Stimulated activated CD4-positive, alpha-beta T cell treated with anti-CD3 and anti-CD28 coated beads, Interleukin-4, amount 100 ng/mL, for 1 hour (primary cell): ENCODE data around the gene ATPAF2.
A peak's percentile ranks its signal among the peaks of the same experiment; 100 is the strongest.

Experiments
- DNase-seq: peaks from one replicate; pipeline ENCODE4 v3.0.0-alpha.2; 2020

The ATPAF2 gene

DNA sequence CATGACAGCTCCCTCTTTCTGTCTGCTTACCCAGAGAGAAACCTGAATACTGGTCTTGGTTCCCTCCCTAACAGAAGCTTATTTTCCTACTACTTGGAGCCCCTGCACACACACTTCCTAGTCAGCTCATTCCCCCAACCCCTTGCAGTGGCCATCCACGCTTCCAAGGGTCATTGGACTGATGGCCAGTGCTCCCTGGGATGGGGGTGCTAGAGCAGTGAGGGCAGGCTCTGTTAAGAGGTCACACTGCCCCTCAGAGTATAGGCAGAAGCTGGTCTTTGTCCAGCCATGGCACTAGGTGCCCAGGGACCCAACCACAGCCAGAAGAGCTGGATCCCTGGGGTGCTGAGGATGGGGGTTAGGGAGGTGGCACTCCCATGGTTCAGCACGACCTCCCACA, 53.8 kb downstream of the ATPAF2 start:
- no peak for DNase-seq

DNA sequence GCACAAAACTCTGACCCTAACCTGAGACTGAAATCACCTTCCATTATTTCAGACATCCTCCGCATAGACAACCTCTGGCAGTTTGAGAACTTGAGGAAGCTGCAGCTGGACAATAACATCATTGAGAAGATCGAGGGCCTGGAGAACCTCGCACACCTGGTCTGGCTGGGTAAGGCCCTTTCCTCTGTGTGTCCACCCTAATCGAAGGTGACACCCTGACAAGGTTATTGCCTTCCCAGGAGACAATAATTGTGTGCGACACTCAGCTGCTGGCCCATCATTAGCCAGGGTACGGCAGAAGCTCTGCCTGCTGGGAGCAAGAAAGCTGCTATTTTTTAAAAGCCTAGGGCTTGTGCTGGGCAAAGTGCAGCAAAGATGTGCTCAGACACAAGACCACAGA, 55.2 kb downstream of the ATPAF2 start:
- DNase-seq = no peak

DNA sequence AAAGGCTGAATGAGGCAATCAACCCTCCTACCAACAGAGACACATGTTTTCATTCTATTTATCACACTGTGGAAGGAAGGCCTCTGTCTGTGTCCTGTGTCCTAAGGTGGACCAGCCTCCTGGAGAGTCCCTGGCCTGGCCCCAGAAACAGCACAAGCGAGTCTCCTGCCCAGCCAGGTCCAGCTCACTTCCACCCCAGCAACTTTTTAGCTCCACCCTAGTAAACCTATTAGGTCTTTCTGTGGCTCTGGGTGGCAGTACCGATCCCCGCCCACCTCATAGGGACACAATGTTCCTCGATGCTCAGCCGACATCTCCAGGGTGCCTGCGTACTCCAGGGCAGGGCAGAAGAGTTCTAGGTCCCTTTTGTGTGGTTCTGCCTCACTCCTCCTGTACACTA, 55.6 kb downstream of the ATPAF2 start:
- no peak for DNase-seq

DNA sequence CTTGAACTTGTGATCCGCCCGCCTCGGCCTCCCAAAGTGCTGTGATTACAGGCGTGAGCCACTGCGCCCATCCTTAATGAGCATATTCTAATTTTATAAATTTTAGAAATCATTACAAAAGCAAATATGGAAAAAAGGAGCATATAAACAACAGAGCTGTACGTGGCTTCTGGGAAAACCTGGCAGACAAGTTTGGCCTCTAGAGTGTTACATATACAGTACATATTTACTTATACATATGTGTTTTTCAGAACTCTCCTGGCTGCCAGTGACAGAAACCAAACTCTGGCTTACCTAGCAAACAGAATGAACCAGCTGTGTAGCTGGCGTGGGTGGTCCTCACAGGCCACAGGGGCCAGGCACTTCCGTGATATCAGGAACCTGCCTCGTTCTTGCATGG, 56.2 kb downstream of the ATPAF2 start:
- no peak for DNase-seq

DNA sequence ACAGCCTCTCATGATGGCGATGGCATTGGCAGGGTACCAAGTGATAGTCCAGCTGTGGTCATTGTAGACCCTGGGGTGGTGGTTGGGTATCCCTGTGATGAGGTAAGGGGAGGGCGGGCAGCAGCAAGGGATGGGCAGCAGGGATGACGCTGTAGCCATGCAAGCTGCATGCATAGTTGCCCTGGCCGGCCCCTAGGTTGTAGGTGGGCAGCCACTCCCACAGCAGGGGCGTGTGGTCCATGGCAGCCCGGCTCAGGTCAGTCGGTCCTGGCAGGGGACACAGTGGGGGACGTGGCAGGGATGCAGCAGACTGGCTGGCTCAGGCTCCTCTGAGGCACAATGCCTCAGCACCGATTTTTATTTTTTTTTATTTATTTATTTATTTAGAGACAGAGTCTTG, 57.6 kb downstream of the ATPAF2 start:
- DNase-seq = no peak

DNA sequence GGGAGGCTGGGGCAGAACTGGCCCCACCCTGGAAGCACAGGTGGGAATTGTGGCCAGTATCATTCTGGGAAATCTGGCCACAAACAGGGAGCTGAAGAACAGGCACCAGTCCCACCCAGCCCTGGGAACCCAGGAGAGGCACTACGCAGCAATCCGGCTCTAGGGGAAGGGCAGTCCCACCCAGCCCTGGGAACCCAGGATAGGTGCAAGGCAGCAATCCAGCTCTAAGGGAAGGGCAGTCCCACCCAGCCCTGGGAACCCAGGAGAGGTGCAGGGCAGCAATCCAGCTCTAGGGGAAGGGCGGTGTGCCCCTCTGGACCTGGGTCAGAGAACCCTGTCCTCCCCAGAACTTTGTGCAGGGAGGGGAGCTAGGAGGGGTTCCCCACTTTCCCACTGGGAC, 59.2 kb downstream of the ATPAF2 start:
- DNase-seq = no peak

DNA sequence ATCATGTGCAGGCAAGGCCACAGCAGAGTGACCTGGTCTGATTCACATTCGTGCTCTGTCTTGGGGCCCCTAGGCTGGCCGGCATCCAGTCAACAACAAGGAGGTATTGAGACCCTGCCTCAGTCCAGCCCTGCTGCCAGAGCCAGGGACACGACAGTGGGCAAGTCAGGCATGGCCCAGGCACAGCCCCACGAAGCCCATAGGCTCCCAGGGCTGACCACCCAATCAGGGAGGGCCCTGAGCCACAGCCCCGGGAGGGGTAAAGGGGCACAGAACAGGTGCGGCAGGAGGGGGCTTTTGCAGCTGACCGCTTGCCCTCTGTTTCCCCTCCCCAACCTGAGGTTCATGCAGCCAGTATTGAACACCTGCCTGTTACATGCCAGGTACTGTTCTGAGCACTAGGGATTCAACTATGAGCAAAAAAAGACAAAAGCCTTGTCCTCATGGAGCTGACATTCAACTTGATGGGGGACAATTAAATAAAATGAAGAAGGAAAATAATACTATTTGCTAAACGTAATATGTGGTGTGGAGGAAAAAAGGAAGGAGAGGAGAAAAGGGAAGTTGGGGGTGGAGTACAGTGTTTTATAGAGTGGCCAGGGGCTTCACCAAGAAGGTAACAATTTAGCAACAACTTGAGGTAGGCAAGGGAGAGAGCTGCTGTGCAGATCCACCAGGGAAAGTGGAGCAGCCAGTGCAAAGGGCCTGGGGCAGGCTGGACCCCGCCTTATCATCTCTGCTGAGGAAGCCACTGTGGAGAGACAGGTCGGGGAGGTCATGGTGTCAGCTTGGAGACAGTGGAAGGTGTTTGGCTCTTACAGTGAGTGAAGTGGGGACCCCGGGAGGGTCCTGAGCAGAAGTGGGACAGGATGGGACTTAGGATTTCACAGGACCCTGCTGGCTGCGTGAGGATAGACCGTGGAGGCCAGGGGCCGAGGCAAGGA, 60.2 kb downstream of the ATPAF2 start:
- DNase-seq = no peak

DNA sequence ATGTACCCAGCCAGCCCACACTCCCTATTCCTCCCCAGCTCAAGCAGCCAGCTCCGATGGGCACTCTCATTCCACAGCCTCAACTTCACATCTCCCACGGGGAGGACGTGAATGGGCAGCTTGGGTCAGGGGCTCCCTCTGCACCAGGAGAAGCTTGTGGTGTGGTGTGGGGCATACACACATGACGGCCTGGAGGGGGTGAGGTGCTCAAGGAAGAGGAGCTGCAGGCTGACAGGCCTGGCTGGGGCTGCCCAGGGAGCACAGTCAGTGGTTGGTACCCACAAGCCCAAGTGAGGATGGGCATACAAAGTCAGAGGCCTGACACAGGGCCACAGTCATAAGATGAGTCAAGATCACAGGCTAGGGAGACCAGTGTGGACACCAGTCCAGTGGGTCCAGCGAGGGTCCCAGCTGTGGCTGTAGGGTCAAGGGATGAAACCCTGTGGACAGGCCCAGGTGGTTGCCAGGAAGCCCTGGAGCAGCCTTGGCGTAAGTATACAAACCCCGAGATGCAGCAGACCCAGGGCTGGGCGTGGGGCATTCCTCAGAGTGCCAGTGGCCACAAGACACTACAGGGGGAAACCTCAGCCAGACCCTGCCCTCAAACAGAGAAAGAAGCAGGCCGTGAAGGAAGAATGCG, 61.9 kb downstream of the ATPAF2 start:
- no peak for DNase-seq

DNA sequence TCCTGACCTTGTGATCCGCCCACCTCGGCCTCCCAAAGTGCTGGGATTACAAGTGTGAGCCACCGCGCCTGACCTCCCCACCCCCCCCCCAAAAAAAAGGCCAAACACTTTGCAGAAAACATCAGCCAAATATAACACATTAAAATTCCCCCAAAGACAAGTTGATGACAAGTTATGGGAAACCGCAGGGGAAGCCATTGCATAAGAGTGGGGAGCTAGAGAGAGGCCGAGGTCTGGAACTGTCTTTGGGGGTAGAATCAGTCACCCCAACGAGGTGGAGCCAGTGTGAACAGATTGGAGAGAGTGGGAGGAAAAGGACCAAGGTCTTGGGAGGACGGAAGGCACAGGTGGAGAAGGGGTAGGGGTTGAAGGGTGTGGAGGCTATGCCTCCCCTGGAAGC, 63.5 kb downstream of the ATPAF2 start:
- no peak for DNase-seq

DNA sequence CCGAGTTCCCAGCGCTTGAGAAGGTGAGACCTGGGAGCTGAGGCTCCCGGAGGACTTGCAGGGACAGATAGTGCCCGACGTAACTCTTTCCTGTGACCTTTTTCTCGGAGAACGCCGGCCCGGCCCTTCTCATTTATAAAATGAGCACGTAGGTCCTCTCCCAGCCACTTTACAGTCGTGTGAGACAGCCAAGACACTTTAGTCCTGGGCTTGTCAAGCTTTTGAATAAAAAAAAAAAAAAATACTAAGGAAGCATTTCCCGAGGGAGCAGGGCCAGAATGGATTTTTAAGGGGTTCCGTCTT, 66.1 kb downstream of the ATPAF2 start:
- no peak for DNase-seq

DNA sequence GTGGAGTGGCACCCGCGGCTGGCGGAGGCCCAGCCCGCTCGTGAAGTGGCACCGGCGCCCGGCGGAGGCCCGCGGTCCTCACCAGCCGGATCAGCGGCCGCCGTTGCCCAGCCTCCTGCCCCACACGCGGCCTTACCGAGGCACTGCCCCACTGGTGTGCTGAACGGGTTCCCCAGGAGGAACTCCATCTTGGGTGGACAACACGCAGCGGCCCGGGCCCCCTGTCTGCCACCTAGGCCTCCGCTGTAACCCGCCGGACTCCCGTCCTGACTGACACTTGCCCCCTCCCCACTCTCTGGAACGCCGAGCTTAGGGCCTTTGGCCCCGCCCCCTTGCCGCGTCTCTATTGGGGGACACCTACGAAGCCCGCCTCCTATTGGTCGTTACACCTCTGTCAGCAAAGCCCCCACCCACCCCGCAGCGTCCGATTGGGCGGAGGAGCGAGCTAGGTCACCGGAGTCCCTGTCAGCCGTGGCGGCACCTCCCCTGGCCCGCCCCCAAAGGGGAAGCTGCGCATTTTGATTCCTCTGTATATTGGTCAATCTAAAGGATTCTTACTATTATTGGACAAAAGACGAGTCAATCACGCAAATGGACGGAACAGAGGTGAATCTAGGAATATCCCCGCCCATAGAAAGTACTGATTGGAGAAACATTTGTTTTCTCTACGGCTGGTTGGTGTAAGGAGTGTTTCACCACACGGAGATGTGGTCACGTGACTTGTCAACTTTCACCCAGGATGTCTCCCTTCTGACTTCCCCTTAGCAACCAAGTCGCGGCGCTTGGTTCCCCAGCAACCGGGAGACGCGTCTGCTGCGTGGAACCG, 66.6 kb downstream of the ATPAF2 start, which contains the start of the genes DRC3 and TOM1L2:
Gene DRC3, plus strand, starts transcription at position 737 of the 826 bp plus-strand sequence. CDS start 4,737 bp downstream, outside the sequence.
Gene TOM1L2, minus strand, starts transcription at position 275 of the 826 bp plus-strand sequence. Its CDS starts 87 bp downstream, at position 188.
- peak; percentile 100 for DNase-seq

DNA sequence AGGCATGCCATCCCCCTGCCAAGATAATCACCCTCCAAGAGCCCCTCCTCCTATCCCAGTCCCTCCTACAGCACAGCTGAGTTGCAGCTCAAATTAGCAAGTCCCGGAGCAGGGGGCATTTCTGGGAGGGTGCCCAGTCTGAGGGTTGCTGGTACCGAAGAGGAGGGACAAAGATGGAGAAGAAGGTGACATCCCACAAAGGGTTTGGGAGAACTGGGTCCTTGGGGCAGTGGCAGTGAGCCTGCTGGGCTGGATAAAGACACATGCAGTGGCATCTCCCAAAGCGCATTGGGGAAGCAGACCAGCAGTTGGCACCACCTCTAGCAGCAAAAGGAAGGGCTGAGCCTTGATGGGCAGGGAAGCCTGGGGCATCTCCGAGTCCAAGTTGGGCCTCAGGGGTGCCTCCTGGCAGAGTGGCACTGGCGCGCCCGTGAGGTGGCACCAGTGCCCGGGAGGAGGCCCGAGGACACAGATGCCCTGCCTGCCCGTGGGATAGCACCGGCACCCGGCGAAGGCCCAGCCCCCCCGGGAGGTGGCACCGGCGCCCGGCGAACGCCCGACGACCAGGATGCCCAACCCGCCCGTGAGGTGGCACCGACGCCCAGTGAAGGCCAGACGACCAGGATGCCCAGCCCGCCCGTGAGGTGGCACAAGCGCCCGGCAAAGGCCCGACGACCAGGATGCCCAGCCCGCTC, 67.4 kb downstream of the ATPAF2 start:
- DNase-seq = peak; percentile 17

DNA sequence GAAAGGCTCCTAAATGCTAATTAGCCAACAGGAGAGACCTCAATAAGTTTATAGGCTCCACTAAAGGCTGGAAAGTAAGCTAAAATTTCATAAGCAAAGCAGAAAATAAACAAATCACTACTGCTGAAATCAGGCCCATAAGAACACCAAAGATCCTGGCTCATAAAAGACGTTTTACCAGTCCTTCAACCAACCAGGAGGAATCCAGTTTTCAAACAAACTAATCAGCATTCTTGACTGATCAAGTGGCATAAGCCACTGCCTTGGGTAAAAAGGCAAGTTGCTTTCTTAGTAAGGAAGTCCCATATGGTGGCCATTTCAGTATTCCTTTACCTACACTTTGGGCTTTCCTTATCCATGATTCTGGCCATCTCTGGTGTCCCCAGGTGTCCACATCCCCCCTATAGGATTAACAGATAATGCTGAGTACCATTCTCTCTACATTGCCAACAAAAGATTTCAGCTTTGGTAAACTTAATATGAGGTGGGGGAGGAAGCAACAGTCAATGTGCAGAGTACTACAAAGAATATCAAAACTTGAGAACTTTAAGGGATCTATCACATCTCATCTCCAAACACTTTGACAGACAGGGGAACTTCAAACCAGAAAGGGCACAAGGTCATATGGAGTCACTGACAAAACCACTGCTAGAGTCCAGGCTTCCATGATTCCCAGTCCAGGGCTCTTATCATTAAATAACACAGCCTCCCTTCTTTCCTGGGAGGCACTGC, 68.1 kb downstream of the ATPAF2 start:
- no peak for DNase-seq
